Endometrium (tissue), 2 donors: ENCODE results near the gene UPK1A.
A peak's percentile ranks its signal among the peaks of the same experiment; 100 is the strongest.

ENCODE experiments used
- FAIRE-seq: peaks from 2 replicates; lab custom pipeline; 2012; peaks lifted over from hg19 to GRCh38; lab: Jason Lieb, UNC
- donor health status: control.
- donor health status: control.

UPK1A gene

DNA sequence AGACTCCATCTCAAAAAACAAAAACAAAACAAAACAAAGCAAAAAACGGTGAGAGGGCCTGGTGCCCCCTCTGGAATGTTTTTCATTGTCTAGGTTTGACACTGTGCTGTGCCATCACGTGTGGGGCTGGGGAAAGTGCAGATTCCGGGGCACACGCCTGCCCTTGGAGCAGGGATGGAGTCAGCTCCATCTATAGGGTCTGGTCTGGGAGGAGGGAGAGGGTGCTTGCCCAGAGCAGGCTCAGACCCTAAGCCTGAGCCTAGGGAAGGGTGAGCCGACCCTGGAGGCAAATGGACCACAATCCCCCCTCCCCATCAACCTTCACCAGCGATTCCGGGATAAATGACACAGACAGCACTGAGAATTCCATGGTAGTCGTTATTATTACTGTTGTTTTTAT is 27.1 kb downstream of the UPK1A start:
- FAIRE-seq, result no peak

- FAIRE-seq, result no peak
Measured at GRCh38 chr19:35693835-35694599, 27.7 kb downstream of the UPK1A start.

DNA sequence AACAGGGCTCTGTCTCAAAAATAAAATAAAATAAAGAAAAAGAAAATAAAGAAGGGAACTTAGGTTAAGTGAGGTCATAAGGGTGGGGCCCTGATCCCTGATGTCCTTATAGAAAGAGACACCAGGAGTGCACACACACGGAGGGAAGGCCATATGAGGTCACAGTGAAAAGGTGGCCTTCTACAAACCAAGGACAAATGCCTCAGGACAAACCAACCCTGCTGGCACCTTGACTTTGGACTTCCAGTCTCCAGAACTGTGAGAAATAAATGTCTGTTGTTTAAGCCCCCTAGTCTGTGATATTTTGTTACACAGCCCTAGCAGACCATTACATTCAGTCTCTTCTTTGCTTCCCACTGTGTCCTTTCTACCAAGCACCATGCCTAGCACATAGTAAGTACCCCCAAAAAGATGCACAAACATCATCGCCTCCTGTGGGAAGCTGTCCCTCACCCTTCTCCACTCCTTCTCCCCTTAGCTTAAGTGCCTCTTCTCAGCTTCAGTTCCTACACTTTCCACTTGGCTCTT is 29.6 kb downstream of the UPK1A start:
- no peak for FAIRE-seq

- no peak for FAIRE-seq
Measured at GRCh38 chr19:35696835-35697234, 30.5 kb downstream of the UPK1A start.

DNA sequence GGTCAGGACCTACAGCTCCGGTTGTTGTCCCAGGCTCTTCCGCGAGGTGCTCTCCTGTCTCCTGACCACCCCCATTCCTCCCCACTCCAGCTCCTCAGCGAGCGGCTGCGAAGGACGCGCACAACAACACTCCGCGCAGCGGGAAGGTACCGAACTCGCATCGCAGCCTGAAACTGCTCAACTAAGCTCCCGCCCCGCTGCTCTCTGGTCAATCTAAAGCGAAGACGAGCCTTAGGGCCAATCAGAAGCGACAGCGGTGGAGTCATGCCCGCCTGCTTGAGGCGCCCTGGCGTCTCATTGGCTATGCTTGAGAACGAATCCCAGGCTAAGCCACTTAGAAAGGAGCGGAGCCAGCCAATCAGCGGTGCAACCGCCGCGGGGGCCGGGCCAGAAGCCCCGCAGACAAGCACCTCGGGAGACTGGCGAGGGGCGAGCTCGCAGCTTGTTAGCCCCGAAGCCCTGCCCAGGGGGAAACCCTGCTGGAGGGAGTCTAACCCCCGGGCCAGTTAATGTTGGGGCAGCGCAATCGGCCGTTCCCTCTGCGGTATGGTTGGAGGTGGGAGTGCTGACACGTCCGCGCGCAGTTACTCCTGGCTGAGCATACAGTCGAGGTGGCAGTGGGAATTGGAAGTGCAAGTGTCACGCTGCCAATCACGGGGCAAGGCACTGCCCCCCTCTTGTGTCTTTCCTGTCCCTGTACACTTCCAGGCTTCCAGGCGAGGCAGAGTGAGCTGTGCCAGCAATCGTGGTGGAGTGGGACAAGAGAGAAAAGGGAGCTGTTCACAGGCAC is 36.1 kb downstream of the UPK1A start:
- FAIRE-seq, result peak; percentile 95

- FAIRE-seq, result no peak
Measured at GRCh38 chr19:35703343-35703742, 37.0 kb downstream of the UPK1A start.

GRCh38 chr19:35704218-35704617 is 37.9 kb downstream of the UPK1A start, which contains the start of gene ZBTB32:
TSS of gene ZBTB32 (plus strand) at chr19:35704558. CDS start at chr19:35714627, 10,069 bp downstream.
- no peak for FAIRE-seq

DNA sequence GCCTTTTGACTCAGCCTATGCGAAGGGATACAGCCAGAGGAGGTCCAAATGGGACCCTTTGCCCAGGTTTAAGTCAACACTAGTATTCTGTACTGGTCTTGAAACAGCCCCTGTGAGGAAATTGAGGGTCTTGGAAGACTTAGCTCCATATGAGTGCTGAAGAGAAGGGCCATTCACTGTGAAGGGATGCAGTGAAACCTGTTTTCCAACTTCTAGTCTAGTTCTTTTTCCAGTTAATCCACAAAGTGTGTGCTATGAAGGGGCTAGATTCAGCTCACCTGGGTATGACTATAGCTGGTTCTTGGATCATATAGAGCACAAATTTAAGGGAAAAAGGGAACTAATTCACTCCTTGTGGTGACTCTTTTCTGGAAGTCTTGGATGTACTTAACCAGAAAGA is 42.1 kb downstream of the UPK1A start:
- FAIRE-seq, result no peak

DNA sequence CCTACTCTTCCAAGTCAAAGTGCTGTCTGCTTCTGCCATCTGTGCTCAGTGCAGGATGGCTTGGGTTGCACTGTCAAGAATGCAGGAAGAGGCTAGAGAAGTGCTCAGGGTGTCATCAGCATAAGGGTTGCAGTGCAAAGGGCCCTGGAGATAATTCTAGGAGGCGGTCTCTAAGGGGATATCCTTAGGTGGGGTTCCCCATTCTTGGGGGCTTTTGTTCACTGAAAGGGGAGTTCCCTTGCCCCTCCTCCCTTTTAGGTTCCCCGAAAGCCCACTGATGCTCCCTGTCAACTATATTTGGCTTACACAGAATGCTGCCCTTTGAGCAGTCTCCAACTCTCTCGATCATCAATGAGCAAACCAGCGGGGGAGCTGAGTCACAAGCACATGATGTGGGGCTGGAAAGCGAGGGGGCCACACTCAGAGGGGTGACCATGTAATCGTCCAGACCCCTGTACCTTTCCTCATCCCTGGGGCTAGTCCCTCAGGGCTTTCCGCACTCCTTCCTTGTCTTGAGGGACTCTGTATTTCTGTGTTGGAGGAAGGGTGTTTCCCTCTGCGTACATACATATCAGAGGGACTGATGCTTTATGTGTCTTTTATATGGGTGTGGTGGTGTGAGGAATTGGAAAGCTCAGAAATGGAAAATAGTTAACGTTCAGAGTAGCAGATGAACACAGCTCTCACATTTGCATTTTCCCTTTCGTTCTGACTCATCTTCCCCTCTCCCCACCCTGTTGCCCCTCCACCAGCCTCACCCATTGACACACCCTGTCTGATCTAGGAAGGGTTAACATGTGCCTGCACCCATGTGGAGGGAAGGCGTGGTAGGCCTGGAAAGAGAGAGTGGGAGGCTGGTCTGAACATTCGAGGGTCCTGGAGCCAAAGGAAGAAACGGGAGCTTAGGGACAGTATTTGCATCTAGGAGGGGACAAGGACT is 44.7 kb downstream of the UPK1A start:
- no peak for FAIRE-seq

GRCh38 chr19:35712567-35713505 is 46.5 kb downstream of the UPK1A start:
- no peak for FAIRE-seq

GRCh38 chr19:35713506-35713850 is 47.2 kb downstream of the UPK1A start:
- FAIRE-seq, result no peak

DNA sequence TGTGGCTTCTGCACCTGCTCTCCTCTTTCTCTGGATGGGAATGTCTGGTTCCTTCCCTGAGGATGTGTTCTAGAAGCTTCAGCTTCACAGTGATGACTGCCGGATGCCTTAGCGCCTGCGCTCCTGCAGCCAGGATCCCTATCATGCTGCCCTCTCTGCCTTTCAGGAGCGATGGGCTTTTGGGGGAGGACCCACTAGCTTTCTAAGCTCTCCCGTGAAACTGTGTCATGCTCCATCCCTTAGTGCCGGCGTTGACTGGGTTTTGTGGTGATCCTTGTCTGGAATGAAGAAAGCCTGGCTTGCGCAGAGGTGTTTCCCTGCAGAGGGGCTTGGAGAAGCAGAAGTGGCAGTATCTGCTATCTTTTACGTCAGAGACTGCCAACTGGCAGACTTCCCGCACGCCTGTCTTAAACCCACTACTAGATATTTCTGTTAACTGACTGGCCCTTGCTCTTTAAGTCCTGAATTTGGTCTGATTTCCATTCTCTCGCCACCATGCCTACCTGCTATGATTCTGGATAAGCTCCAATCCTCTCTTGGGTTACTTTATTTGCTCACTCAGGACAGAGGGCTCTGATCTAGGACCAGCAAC is 47.7 kb downstream of the UPK1A start:
- no peak for FAIRE-seq

DNA sequence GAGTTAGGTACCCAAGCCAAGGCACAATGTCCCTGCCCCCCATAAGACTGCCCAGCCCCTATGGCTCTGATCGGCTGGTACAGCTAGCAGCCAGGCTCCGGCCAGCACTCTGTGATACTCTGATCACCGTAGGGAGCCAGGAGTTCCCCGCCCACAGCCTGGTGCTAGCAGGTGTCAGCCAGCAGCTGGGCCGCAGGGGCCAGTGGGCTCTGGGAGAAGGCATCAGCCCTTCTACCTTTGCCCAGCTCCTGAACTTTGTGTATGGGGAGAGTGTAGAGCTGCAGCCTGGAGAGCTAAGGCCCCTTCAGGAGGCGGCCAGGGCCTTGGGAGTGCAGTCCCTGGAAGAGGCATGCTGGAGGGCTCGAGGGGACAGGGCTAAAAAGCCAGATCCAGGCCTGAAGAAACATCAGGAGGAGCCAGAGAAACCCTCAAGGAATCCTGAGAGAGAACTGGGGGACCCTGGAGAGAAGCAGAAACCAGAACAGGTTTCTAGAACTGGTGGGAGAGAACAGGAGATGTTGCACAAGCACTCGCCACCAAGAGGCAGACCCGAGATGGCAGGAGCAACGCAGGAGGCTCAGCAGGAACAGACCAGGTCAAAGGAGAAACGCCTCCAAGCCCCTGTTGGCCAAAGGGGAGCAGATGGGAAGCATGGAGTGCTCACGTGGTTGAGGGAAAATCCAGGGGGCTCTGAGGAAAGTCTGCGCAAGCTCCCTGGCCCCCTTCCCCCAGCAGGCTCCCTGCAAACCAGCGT is 48.5 kb downstream of the UPK1A start:
- FAIRE-seq, result no peak

GRCh38 chr19:35715355-35715809 is 49.1 kb downstream of the UPK1A start:
- FAIRE-seq, result no peak

- FAIRE-seq, result no peak
Measured at GRCh38 chr19:35715981-35716800, 49.9 kb downstream of the UPK1A start.

DNA sequence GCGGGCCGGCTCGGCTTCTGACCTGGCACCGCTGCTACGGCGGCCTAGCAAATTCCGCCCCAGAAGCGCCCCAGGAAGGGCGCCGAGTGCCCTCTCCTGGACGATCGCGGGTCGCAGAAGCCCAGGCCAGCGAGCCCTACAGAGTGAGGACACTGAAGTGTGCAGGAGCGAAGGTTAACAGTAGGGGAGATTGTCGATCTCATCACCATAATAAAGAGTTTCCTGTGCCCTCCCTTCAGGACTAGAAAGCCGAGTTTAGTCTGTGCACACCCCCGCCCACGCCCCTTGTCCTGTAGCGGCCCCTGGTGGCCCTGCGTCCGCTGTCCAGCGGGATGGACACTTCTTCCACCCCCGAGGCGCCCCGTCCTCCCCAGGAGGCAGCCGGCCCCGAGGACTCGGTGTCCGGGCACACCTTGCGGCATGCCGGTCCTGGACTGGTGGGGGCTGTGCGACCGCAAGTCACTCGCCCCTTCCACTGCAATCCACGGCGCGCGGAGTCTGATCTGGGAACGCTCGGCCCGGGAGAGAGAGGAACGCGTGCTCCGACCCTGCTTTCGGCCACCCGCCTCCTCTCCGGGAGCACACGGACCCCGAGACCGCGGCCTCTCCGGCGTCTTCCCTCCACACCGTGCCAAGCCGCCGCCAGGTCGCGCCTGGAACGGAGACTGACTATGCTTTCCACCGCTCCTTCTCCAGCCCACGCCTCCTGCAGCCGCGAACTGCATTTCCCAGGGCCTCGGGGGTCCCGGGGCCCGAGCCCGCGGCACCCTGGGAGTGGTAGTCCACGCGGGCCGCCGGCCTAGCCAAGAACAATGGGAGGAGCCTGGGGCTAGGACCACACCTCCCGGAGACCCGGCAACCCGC is 50.7 kb downstream of the UPK1A start:
- FAIRE-seq, result peak; percentile 64

DNA sequence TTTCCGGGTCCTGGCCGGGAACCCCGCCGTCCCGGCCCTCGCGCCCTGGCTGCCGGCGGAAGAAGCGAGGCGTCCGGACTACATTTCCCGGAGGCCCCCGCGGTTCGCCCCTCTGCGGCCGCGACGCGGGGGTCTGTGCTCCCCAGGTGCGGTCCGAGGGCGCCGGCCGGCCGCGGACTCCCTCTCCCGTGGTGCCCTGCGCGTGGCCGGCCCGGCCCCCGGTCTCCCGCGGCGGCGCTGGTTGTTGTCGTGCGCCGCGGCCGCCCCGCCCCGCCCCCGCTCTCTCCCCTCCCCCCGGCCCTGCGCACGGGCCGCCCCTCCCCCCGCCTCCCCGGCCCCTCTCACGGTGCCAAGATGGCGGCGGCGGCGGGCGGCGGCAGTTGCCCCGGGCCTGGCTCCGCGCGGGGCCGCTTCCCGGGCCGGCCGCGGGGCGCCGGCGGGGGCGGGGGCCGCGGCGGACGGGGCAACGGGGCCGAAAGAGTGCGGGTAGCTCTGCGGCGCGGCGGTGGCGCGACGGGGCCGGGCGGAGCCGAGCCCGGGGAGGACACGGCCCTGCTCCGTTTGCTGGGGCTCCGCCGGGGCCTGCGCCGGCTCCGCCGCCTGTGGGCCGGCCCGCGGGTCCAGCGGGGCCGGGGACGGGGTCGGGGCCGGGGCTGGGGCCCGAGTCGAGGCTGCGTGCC is 51.5 kb downstream of the UPK1A start, which contains the start of gene KMT2B:
Gene KMT2B (plus strand): TSS at position 339 of the 680 bp plus-strand sequence. CDS start 16 bp downstream, at position 355.
- no peak for FAIRE-seq
